ENCODE measurements around the gene PTPRN2. TPM values are rescaled to one million over a fixed set of nuclear protein-coding genes. Genes with fewer than 3 reads are reported as not detected.

PTPRN2 gene
- total and polyA plus RNA-seq, 2 of the 13 experiments (the other 11 are each of a cell fraction or from before 2014, with no cell fraction given) = 2.5 to 24.2 TPM

DNA sequence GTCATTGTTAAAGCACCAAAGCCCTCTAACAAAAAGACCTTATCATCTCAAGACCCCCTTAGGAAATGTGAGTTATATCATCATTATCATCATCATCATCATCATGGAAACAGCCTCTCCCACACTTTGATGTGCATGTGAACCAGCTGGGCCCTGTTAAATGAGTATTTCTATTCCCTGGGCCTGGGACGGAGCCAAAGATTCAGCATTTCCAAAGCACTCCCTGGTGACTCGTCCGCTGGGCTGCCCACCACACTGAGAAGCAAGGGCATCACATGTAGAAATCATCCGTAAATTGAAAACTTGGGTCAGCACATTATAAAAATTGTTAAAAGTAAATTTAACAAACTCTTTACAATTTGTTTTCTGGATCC lies 88.6 kb downstream of the PTPRN2 start:
- ATAC-seq = peak; percentile 31
- POLR2A ChIA-PET = interaction anchor here (0.8 kb wide), 1 partner anchor 87 kb away, joined by 3 read pairs; no protein-coding TSS in a partner anchor
- Histone ChIP-seq H3K79me2 (ENCODE audit: insufficient read depth, low read length) (peaks cover 5% of the 10 kb centered on the region), H3K27ac (ENCODE audit: extremely low read length, insufficient read depth, low read length) (peak overlapping the region; percentile 53), H3K36me3 (replicated peaks in 1 of 2; ENCODE audit: control insufficient read depth in 1 of 2, insufficient read depth in 2 of 2, low read length in 2 of 2) (no peaks in the 10 kb centered on the region; a peak in 1 of 5 replicates), H4K20me1 (ENCODE audit: insufficient read depth, low read length) (peaks cover 28% of the 10 kb centered on the region), H3K9ac (ENCODE audit: insufficient read depth, low read depth, low read length) (no peak overlapping the region), H3K27me3 (ENCODE audit: control insufficient read depth in 1 of 2, insufficient read depth in 2 of 2, low read length in 2 of 2) (no peaks in the 10 kb centered on the region), H2AFZ (ENCODE audit: low read length) (no peak overlapping the region), H3K4me2 (ENCODE audit: low read depth, low read length) (peak overlapping the region; percentile 54), H3K4me3 (replicated peaks in 1 of 3; ENCODE audit: insufficient read depth in 1 of 3, low read depth in 2 of 3, low read length in 3 of 3) (no peak overlapping the region), H3K9me3 (ENCODE audit: low read length) (no peaks in the 10 kb centered on the region), H3K4me1 (ENCODE audit: insufficient read depth, low read length) (peaks cover 48% of the 10 kb centered on the region)
- BruUV-seq (replicated peaks) = no TSS peak
- in situ Hi-C loops (cut with HindIII; ENCODE audit: extremely low pct_ligation_motif_present, low pct_unique_long_range_greater_than_20kb) = no loop called here
- intact Hi-C loops (cut with micrococcal nuclease; ENCODE audit: unreplicated experiment) = loop anchor here (5.0 to 10.0 kb wide), 4 partner anchors 64 to 266 kb away; no protein-coding TSS in a partner anchor
- CTCF ChIA-PET (ENCODE audit: low intra/inter-chr PET ratio, low total read pairs) = no interaction called here
- no peak for DNase-seq (ENCODE audit: low spot score)
- 54% methylated on average over 4 of the region's 4 CpGs for WGBS (ENCODE audit: low lambda C conversion rate)
- no peak for FAIRE-seq
- TF ChIP-seq ZSCAN21 (CRISPR knock-in tag; IDR thresholded peaks at IDR 0.05; ENCODE audit: borderline replicate concordance) (no peak), PHF21A (CRISPR knock-in tag; IDR thresholded peaks at IDR 0.05) (0 out of 2 replicates have a peak, but pooled peaks have one; percentile 10), TEAD3 (CRISPR knock-in tag; optimal IDR thresholded peaks at IDR 0.05; ENCODE audit: borderline replicate concordance) (no peak), ZNF143 (CRISPR knock-in tag; IDR thresholded peaks at IDR 0.05) (no peak), CREB1 (IDR thresholded peaks at IDR 0.05) (peak; percentile 32; the same call in 1 of the 2 replicates), CREB1 (CRISPR knock-in tag; IDR thresholded peaks at IDR 0.05) (no peak), ZSCAN9 (CRISPR knock-in tag; IDR thresholded peaks at IDR 0.05; ENCODE audit: borderline replicate concordance) (0 out of 2 replicates have a peak, but pooled peaks have one; percentile 2), PHB2 (IDR thresholded peaks at IDR 0.05; ENCODE audit: partially characterized antibody) (no peak), SRSF9 (IDR thresholded peaks at IDR 0.05; ENCODE audit: borderline replicate concordance, insufficient read depth, low read depth, low read length, poor library complexity, severe bottlenecking) (no peak), ZNF207 (IDR thresholded peaks at IDR 0.05; ENCODE audit: borderline replicate concordance) (no peak), ATM (IDR thresholded peaks at IDR 0.05; ENCODE audit: borderline replicate concordance) (no peak), FOXC1 (CRISPR knock-in tag; IDR thresholded peaks at IDR 0.05; ENCODE audit: borderline replicate concordance) (no peak), ZKSCAN5 (CRISPR knock-in tag; IDR thresholded peaks at IDR 0.05) (no peak), YY1 (IDR thresholded peaks at IDR 0.05; ENCODE audit: insufficient read depth, insufficient replicate concordance, low read depth, low read length) (no peak), ZNF292 (CRISPR knock-in tag; IDR thresholded peaks at IDR 0.05; ENCODE audit: borderline replicate concordance, low read depth) (no peak), ZNF75D (CRISPR knock-in tag; IDR thresholded peaks at IDR 0.05; ENCODE audit: borderline replicate concordance) (no peak)
- TF ChIP-seq, protein P1, sequence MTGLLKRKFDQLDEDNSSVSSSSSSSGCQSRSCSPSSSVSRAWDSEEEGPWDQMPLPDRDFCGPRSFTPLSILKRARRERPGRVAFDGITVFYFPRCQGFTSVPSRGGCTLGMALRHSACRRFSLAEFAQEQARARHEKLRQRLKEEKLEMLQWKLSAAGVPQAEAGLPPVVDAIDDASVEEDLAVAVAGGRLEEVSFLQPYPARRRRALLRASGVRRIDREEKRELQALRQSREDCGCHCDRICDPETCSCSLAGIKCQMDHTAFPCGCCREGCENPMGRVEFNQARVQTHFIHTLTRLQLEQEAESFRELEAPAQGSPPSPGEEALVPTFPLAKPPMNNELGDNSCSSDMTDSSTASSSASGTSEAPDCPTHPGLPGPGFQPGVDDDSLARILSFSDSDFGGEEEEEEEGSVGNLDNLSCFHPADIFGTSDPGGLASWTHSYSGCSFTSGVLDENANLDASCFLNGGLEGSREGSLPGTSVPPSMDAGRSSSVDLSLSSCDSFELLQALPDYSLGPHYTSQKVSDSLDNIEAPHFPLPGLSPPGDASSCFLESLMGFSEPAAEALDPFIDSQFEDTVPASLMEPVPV (CRISPR knock-in tag; IDR thresholded peaks at IDR 0.05) = no peak
- TF ChIP-seq, protein P2, sequence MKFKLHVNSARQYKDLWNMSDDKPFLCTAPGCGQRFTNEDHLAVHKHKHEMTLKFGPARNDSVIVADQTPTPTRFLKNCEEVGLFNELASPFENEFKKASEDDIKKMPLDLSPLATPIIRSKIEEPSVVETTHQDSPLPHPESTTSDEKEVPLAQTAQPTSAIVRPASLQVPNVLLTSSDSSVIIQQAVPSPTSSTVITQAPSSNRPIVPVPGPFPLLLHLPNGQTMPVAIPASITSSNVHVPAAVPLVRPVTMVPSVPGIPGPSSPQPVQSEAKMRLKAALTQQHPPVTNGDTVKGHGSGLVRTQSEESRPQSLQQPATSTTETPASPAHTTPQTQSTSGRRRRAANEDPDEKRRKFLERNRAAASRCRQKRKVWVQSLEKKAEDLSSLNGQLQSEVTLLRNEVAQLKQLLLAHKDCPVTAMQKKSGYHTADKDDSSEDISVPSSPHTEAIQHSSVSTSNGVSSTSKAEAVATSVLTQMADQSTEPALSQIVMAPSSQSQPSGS (CRISPR knock-in tag; IDR thresholded peaks at IDR 0.05) = no peak
- TF ChIP-seq, protein P3, sequence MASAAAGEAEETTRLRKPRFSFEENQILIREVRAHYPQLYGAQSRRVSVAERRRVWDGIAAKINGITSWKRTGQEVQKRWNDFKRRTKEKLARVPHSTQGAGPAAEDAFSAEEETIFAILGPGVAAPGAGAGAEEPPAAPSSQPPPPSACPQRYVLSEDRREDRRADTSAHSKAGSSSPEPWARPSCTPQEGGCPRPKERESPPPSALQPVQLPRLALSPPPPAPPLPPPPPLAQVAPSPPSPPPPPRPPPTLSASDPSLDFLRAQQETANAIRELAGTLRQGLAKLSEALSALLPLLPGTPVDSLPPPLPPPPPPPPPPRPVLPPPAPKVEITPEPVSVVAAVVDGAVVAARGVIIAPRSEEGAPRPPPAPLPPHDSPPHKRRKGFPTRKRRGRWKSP (CRISPR knock-in tag; IDR thresholded peaks at IDR 0.05) = 0 out of 2 replicates have a peak, but pooled peaks have one; percentile 48
- TF ChIP-seq, protein P4, sequence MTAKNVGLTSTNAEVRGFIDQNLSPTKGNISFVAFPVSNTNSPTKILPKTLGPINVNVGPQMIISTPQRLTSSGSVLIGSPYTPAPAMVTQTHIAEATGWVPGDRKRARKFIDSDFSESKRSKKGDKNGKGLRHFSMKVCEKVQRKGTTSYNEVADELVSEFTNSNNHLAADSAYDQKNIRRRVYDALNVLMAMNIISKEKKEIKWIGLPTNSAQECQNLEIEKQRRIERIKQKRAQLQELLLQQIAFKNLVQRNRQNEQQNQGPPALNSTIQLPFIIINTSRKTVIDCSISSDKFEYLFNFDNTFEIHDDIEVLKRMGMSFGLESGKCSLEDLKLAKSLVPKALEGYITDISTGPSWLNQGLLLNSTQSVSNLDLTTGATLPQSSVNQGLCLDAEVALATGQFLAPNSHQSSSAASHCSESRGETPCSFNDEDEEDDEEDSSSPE (CRISPR knock-in tag; IDR thresholded peaks at IDR 0.05) = no peak
